Measurements from ENCODE around the gene TIMM8A. TPM values are rescaled to one million over a fixed set of nuclear protein-coding genes. Genes with fewer than 3 reads are reported as not detected.

TIMM8A gene
- total and polyA plus RNA-seq, 2 experiments from 2014 or later, result 1.9 to 18.5 TPM

- TF ChIP-seq EZH2 (IDR thresholded peaks at IDR 0.05; ENCODE audit: insufficient read depth, poor library complexity, severe bottlenecking) (no peak), EZH2phosphoT487 (IDR thresholded peaks at IDR 0.05; ENCODE audit: insufficient read depth, low read depth) (no peak)
- Histone ChIP-seq H2AFZ (no peak overlapping the region), H3K79me2 (ENCODE audit: insufficient read depth) (no peaks in the 10 kb centered on the region), H3K9me2 (ENCODE audit: insufficient read depth) (no peaks in the 10 kb centered on the region), H3K4me1 (ENCODE audit: insufficient read depth) (no peaks in the 10 kb centered on the region), H3K27me3 (replicated peaks; ENCODE audit: insufficient read depth) (no peaks in the 10 kb centered on the region), H3K9me3 (ENCODE audit: low read depth) (no peaks in the 10 kb centered on the region), H3K4me2 (ENCODE audit: unreplicated experiment) (no peak overlapping the region), H3K27ac (no peak overlapping the region), H3F3A (ENCODE audit: insufficient read depth) (no peaks in the 10 kb centered on the region), H3K9ac (no peak overlapping the region), H3K36me3 (ENCODE audit: low read depth) (no peaks in the 10 kb centered on the region), H4K20me1 (ENCODE audit: insufficient read depth) (no peaks in the 10 kb centered on the region), H3K4me3 (no peak overlapping the region)
- no peak for DNase-seq
- in situ Hi-C loops (cut with MboI), result no loop called here
- 79 to 95% methylated on average over 1 of the region's 1 CpG for WGBS, 2 experiments (ENCODE audit: low coverage in 1 of 2, low lambda C conversion rate in 2 of 2, missing lambda C conversion rate in 2 of 2)
Observed at GRCh38 chrX:101303790-101304189, 44.8 kb downstream of the TIMM8A start.

Small RNA genes lying within 50 kb of the gene (small RNA-seq; reads per million reads assigned to genes)
- gene RNU6-934P (ENCODE audit: low read depth, low replicate concordance), result not detected

Other genes with a start within 250 kb of the TIMM8A start
- gene DRP2, start 129.0 kb downstream of the TIMM8A start, total RNA-seq (2014; rRNA removed; shearing (Covaris generic)), result 0.22 TPM in 1 of 2 replicates, not detected in the other
- 0.18 and 0.21 TPM in 2 replicates for gene DRP2, start 129.0 kb downstream of the TIMM8A start, polyA plus RNA-seq (2016; fragmentation: Nextera tagmentation; extraction: Ambion mirVana)
- gene TAF7L, start 57.4 kb downstream of the TIMM8A start, total RNA-seq (2014; rRNA removed; shearing (Covaris generic)), result 0.25 and 0.43 TPM in 2 replicates
- 0.23 and 0.53 TPM in 2 replicates for gene TAF7L, start 57.4 kb downstream of the TIMM8A start, polyA plus RNA-seq (2016; fragmentation: Nextera tagmentation; extraction: Ambion mirVana)
- not detected in 2 replicates for gene BTK, start 37.4 kb upstream of the TIMM8A start, total RNA-seq (2014; rRNA removed; shearing (Covaris generic))
- gene BTK, start 37.4 kb upstream of the TIMM8A start, polyA plus RNA-seq (2016; fragmentation: Nextera tagmentation; extraction: Ambion mirVana), result 0.23 TPM in 1 of 2 replicates, not detected in the other
- gene RPL36A, start 42.3 kb upstream of the TIMM8A start, total RNA-seq (2014; rRNA removed; shearing (Covaris generic)), result 240 and 757 TPM in 2 replicates
- 295 and 331 TPM in 2 replicates for gene RPL36A, start 42.3 kb upstream of the TIMM8A start, polyA plus RNA-seq (2016; fragmentation: Nextera tagmentation; extraction: Ambion mirVana)
- 27.1 and 36.6 TPM in 2 replicates for gene GLA, start 59.2 kb upstream of the TIMM8A start, total RNA-seq (2014; rRNA removed; shearing (Covaris generic))
- 20.4 and 26.6 TPM in 2 replicates for gene GLA, start 59.2 kb upstream of the TIMM8A start, polyA plus RNA-seq (2016; fragmentation: Nextera tagmentation; extraction: Ambion mirVana)
- 53.1 and 59.0 TPM in 2 replicates for gene HNRNPH2, start 59.5 kb upstream of the TIMM8A start, total RNA-seq (2014; rRNA removed; shearing (Covaris generic))
- gene HNRNPH2, start 59.5 kb upstream of the TIMM8A start, polyA plus RNA-seq (2016; fragmentation: Nextera tagmentation; extraction: Ambion mirVana), result 97.8 and 99.7 TPM in 2 replicates
- gene ARMCX4, start 136.7 kb upstream of the TIMM8A start, total RNA-seq (2014; rRNA removed; shearing (Covaris generic)), result 1.8 and 2.3 TPM in 2 replicates
- 3.0 and 3.7 TPM in 2 replicates for gene ARMCX4, start 136.7 kb upstream of the TIMM8A start, polyA plus RNA-seq (2016; fragmentation: Nextera tagmentation; extraction: Ambion mirVana)
- gene ARMCX1, start 201.8 kb upstream of the TIMM8A start, total RNA-seq (2014; rRNA removed; shearing (Covaris generic)), result 29.0 and 30.0 TPM in 2 replicates
- gene ARMCX1, start 201.8 kb upstream of the TIMM8A start, polyA plus RNA-seq (2016; fragmentation: Nextera tagmentation; extraction: Ambion mirVana), result 27.5 and 29.8 TPM in 2 replicates

All from GM23248 (cell line).